NT2/D1 (cell line): Measurements from ENCODE around the gene EXOC1.
"Not testable (repeated sequence)": the region's sequence is repeated elsewhere in the genome, so short reads cannot be mapped to it uniquely, and the experiment has no call there.

Experiments used
- DNase-seq: peaks from one replicate; pipeline ENCODE4 v3.0.0-alpha.2; 2011; ENCODE audit warnings: low read depth, low spot score
- H3K27me3 ChIP-seq: 2 replicates; pipeline ENCODE4 v1.6.0; 2011; ENCODE audit warnings: mild to moderate bottlenecking; ENCODE audit not compliant: insufficient read length, insufficient read depth
- H3K36me3 ChIP-seq: 2 replicates; pipeline ENCODE4 v1.6.1; 2011; ENCODE audit warnings: mild to moderate bottlenecking, low read length, mixed read lengths; ENCODE audit not compliant: insufficient read depth, insufficient read length
- H3K4me1 ChIP-seq: 2 replicates; pipeline ENCODE4 v1.5.1; 2011; ENCODE audit not compliant: insufficient read depth, insufficient read length
- H3K4me3 ChIP-seq: 2 replicates; pipeline ENCODE4 v1.5.1; 2011; ENCODE audit warnings: low read depth; ENCODE audit not compliant: insufficient read length
- H3K9ac ChIP-seq: 2 replicates; pipeline ENCODE4 v1.6.0; 2011; ENCODE audit warnings: low read depth; ENCODE audit not compliant: insufficient read length
- H3K9me3 ChIP-seq: 2 replicates; pipeline ENCODE4 v1.5.1; 2011; ENCODE audit warnings: mild to moderate bottlenecking, low read length; ENCODE audit not compliant: insufficient read depth
- SUZ12 ChIP-seq: IDR thresholded peaks from 2 replicates; pipeline ENCODE4 v1.6.1; 2011; ENCODE audit not compliant: insufficient read length, insufficient read depth; ENCODE audit errors: extremely low read depth
- YY1 ChIP-seq: IDR thresholded peaks from 2 replicates; pipeline ENCODE4 v1.6.1; 2011; ENCODE audit not compliant: insufficient read length, insufficient read depth
- ZNF274 ChIP-seq: IDR thresholded peaks from 2 replicates; pipeline ENCODE4 v1.6.1; 2011; ENCODE audit warnings: mild to moderate bottlenecking, low read depth, low read length

The EXOC1 gene

DNA sequence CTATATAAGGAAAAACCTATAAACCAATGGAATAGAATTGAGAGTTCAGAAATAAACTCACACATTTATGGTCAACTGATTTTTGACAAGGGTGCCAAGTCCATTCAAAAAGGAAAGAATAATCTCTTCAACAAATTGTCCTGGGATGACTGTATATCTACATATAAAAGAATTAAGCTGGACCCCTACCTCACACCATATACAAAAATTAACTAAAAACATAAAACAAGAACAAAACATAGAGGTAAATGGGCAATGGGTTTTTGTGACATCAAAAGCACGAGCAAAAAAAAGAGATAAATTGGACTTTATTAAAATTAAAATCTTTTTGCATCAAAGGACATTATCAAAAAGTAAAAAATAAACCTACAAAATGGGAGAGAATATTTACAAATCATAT is 15.5 kb upstream of the EXOC1 start:
- Histone ChIP-seq H3K9me3 (peaks cover 13% of the 10 kb centered on the region), H3K9ac (no peak overlapping the region), H3K27me3 (no peaks in the 10 kb centered on the region), H3K36me3 (no peaks in the 10 kb centered on the region), H3K4me1 (no peaks in the 10 kb centered on the region), H3K4me3 (no peak overlapping the region)
- TF ChIP-seq SUZ12 = no peak
- TF ChIP-seq YY1 = no peak
- DNase-seq = no peak

DNA sequence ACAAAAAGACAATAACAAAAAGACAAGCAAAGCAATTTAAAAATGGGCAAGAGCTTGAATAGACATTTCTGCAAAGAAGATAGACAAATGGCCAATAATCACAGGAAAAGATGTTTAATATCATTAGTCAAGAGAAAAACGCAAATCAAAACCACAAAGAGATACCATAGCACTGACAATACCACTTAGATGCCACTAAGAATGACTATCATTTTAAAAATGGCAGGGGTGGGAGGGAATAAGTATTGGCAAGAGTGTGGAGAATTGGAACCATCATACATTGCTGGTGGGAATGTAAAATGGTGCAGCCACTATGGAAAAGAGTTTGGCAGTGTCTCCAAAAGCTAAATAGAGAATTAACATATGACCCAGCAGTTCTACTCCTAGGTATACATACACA is 15.1 kb upstream of the EXOC1 start:
- Histone ChIP-seq H3K27me3 (no peaks in the 10 kb centered on the region), H3K9ac (no peak overlapping the region), H3K4me3 (no peak overlapping the region), H3K9me3 (peaks cover 13% of the 10 kb centered on the region), H3K4me1 (no peaks in the 10 kb centered on the region), H3K36me3 (no peaks in the 10 kb centered on the region)
- DNase-seq = no peak
- no peak for TF ChIP-seq YY1
- no peak for TF ChIP-seq ZNF274
- TF ChIP-seq SUZ12 = no peak

DNA sequence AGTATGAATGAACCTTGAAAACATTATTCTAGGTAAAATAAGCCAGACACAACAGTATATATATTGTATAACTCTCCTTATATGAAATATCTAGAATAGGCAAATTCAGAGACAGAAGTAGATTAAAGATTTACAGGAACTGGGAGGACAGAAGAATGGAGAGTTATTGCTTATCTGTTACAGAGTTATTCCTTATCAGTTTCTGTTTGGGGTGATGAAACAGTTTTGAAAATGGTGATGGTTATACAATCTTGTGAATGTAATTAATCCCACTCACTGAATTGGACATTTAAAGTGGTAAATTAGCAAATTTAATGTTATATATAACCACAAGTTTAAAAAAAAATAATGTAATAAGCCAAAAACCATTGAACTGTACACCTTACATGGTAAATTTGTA is 14.5 kb upstream of the EXOC1 start:
- no peak for DNase-seq
- Histone ChIP-seq H3K9me3 (peaks cover 13% of the 10 kb centered on the region), H3K4me1 (no peaks in the 10 kb centered on the region), H3K4me3 (no peak overlapping the region), H3K27me3 (no peaks in the 10 kb centered on the region), H3K9ac (no peak overlapping the region), H3K36me3 (no peaks in the 10 kb centered on the region)
- TF ChIP-seq SUZ12 (no peak), YY1 (no peak), ZNF274 (no peak)

DNA sequence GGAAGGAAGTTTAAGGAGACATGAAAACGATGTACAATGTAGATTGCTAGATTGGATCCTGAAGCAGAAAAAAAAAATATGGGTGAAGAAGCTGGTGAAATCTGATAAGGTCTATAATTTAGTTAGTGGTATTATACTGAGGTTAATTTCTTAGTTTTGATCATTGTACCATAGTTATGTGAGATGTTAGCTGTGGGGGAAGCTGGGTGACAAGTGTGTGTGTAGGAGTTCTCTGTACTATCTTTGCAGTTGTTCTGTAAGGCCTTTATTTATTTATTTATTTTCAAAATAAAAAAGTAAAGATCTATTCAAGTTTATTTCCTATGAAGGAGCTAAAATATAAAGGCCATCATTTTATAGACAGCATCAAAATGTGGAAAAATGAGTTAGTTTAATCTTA is 12.5 kb upstream of the EXOC1 start:
- no peak for TF ChIP-seq YY1
- no peak for TF ChIP-seq SUZ12
- no peak for TF ChIP-seq ZNF274
- no peaks in the 10 kb centered on the region for H3K4me1 ChIP-seq

DNA sequence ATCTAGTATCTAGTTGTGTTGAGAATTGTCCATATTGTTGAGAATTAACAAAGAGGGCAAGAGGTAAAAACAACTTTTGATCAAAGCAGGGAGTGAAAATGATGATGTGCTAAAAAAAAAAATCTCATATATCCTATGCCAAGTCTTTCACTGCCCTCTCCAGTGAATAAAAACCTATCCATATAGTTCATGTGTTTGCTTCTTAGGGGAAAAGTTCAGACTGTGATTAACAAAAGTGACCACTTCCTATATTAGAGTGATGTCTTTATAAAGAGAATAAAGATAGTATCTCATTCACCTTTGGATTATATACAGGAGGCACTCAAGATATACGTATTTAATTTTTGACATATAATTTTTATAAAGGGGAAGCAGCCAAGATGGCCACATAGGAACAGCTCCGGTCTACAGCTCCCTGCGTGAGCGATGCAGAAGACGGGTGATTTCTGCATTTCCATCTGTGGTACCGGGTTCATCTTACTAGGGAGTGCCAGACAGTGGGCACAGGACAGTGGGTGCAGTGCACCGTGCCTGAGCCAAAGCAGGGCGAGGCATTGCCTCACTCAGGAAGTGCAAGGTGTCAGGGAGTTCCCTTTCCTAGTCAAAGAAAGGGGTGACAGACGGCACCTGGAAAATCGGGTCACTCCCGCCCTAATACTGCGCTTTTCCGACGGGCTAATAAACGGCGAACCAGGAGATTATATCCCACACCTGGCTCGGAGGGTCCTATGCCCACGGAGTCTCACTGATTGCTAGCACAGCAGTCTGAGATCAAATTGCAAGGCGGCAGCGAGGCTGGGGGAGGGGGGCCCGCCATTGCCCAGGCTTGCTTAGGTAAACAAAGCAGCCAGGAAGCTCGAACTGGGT is 11.8 kb upstream of the EXOC1 start:
- not testable (repeated sequence) for H3K27me3 ChIP-seq, H3K4me1 ChIP-seq, H3K36me3 ChIP-seq, DNase-seq
- Histone ChIP-seq H3K9ac (peak overlapping the region; percentile 56), H3K9me3 (peaks cover 13% of the 10 kb centered on the region), H3K4me3 (peak overlapping the region; percentile 30)

More for the DNA sequence above, 12.5 kb upstream of the EXOC1 start:
- no peak for DNase-seq
- no peaks in the 10 kb centered on the region for H3K36me3 ChIP-seq
- H3K9me3 ChIP-seq = peaks cover 13% of the 10 kb centered on the region
- H3K4me3 ChIP-seq = no peak overlapping the region
- no peaks in the 10 kb centered on the region for H3K27me3 ChIP-seq
- H3K9ac ChIP-seq = no peak overlapping the region

DNA sequence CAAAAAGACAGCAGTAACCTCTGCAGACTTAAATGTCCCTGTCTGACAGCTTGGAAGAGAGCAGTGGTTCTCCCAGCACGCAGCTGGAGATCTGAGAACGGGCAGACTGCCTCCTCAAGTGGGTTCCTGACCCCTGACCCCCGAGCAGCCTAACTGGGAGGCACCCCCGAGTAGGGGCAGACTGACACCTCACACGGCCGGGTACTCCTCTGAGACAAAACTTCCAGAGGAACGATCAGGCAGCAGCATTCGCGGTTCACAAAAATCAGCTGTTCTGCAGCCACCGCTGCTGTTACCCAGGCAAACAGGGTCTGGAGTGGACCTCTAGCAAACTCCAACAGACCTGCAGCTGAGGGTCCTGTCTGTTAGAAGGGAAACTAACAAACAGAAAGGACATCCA is 11.1 kb upstream of the EXOC1 start:
- H3K9ac ChIP-seq, H3K4me1 ChIP-seq, DNase-seq, H3K27me3 ChIP-seq, H3K4me3 ChIP-seq, H3K36me3 ChIP-seq: not testable (repeated sequence)
- peaks cover 11% of the 10 kb centered on the region for H3K9me3 ChIP-seq

DNA sequence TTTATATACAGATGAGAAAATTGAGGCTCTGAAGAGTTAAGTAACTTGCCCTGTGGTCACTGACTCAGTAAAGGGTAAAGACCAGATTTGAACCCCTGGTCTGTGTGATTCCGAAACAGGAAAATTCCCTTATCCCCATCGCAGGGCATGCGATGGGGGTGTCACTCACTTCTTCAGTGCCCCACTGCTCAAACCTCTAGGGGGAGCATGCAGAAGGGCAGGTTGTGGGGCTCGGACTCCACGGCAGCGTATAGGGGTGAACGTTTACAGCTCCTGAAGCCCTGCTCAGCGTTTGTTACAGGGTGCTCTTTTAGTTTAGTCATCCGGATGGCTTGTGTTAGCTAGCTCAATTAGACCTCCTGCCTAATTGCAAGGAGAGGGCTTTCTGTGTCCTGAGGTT is 3.7 kb upstream of the EXOC1 start:
- Histone ChIP-seq H3K9ac (no peak overlapping the region), H3K4me3 (no peak overlapping the region), H3K36me3 (no peaks in the 10 kb centered on the region), H3K4me1 (no peaks in the 10 kb centered on the region), H3K27me3 (no peaks in the 10 kb centered on the region), H3K9me3 (peaks cover 6% of the 10 kb centered on the region)
- no peak for DNase-seq
- TF ChIP-seq ZNF274 (no peak), YY1 (no peak), SUZ12 (no peak)

DNA sequence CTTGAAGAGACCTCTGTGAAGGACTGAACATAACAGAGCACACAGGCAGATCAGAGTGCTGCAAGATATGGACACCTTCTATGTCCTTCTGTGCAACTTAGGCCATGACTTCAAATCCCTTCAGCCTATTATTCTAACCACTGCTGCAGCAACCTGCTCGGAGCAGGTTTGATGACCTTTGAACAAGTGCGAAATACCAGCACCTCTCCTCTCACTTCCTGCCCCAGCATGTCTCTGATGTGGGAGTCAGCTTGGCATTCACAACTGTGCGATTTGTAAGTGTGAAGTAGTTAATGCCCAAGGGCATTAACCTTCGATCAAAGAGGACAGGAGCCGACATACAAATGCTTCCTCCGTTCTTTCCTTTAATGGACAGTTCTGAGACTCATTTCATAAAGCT is 1.6 kb upstream of the EXOC1 start:
- Histone ChIP-seq H3K9ac (no peak overlapping the region), H3K27me3 (no peaks in the 10 kb centered on the region), H3K4me1 (no peaks in the 10 kb centered on the region), H3K36me3 (no peaks in the 10 kb centered on the region), H3K4me3 (no peak overlapping the region), H3K9me3 (peaks cover 6% of the 10 kb centered on the region)
- no peak for DNase-seq
- TF ChIP-seq YY1 (no peak), ZNF274 (no peak), SUZ12 (no peak)
